GM18508 (cell line): Measurements from ENCODE around the gene CORO2A.
A peak's percentile ranks its signal among the peaks of the same experiment; 100 is the strongest.
"Not testable (repeated sequence)": the region's sequence is repeated elsewhere in the genome, so short reads cannot be mapped to it uniquely, and the experiment has no call there.

Source experiments
- ATAC-seq: cut with Tn5 transposase; IDR thresholded peaks from one replicate; pipeline ENCODE4 v1.9.1; 2021; ENCODE audit warnings: moderate number of reproducible peaks; ENCODE audit not compliant: insufficient read depth, unreplicated experiment

The CORO2A gene

DNA sequence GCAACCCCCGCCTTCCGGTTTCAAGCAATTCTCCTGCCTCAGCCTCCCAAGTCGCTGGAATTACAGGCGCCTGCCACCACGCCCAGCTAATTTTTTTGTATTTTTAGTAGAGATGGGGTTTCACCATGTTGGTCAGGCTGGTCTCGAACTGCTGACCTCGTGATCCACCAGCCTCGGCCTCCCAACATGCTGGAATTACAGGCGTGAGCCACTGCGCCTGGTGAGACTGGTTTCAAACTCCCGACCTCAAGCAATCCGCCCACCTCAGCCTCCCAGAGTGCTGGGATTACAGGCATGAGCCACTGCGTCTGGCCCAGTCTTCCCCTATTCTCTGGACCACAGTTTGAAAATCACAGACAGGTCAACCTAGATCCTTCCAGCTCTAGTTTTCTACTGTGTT is 68.3 kb downstream of the CORO2A start:
- ATAC-seq: not testable (repeated sequence)

DNA sequence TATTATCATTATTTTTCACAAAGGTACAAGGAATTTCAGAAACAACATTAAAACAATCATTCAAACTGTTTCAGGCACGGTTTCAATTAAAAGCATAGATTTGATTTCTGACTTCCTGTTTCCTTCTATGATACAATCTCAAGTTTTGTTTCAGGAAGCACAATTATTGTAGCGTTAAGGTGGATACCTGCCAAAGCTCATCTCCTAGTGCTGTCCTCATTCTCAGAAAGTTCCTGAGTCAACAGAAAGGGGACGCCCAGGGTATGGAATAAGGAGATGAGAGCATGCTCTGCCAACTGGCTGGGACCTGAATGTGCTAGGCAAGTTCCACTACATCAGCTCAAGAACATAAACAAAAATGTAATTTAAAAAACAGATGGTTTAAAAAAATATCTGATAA is 71.4 kb downstream of the CORO2A start:
- no peak for ATAC-seq

GRCh38 chr9:98120476-98120875 is 72.0 kb downstream of the CORO2A start:
- no peak for ATAC-seq

GRCh38 chr9:98118640-98119601 is 73.5 kb downstream of the CORO2A start, which contains the start of gene TRIM14:
Gene TRIM14 (minus strand): TSS chr9:98119222. CDS start chr9:98119188, 34 bp downstream.
- no peak for ATAC-seq

GRCh38 chr9:98117984-98118639 is 74.3 kb downstream of the CORO2A start:
- no peak for ATAC-seq

DNA sequence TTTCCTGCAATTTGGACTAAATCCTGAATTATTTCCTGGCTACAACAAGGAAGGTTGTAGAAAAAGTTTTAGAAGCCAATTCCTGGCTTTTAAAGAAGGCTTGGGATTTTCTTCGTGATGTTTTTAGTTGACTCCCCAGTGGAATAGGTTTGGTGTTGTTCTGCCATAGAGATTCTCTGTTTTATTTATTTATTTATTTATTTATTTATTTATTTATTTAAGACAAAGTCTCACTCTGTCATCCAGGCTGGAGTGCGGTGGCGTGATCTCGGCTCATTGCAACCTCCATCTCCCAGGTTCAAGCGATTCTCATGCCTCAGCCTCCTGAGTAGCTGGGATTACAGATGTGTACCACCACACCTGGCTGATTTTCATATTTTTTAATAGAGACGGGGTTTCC is 75.3 kb downstream of the CORO2A start:
- not testable (repeated sequence) for ATAC-seq

DNA sequence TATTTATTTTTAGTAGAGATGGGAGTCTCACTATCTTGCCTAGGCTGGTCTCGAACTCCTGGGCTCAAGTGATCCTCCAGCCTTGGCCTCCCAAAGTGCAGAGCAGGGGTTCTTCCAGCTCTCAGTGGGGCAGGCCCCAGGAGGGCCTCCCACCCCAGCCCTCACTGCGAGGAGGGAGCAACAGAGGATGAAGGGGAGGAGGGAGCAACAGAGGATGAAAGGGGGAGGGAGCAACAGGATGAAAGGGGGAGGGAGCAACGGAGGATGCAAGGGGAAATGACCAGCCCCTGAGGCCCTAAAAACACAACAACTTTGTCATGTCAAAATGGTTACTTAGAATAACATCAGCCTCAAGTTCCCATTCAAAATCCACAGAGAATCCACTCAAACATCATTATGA is 83.4 kb downstream of the CORO2A start:
- no peak for ATAC-seq

- peak; percentile 45 for ATAC-seq
Observed at GRCh38 chr9:98108531-98109031, 83.9 kb downstream of the CORO2A start.

DNA sequence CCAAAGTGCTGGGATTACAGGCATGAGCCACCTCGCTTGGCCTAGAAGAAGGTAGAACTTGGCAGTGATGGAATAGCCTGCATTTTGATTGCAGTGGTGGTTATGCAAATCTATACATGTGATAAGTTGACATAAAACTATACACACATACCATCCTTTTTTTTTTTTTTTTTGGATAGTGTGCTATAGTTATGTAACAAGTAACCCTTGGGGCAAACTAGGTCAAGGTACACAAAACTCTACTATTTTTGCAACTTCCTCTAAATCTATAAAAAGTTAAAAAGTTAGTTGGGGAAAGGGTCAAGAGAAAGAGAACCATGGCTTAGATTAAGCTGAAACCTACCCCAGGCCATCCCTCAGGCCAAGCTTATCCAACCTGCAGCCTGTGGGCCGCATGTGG is 84.5 kb downstream of the CORO2A start:
- ATAC-seq: no peak

DNA sequence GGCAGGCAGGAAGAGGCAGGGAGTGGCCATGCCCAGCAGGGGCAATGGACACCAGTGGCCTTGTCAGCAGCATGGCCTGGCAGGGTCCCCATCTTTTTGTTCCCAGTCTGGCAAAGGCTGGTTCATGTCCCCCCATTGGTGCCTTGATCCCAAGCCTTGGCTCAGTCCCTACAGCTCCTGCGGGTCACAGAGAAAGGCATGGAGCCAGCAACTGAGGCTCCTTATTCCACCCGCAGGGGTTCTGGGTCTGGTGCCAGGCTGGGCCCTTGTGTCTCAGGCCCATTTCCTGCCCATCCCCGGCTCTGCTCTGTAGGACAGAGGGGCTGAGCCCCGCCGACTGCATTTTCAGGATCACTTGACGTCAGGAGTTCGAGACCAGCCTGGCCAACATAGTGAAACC is 87.4 kb downstream of the CORO2A start:
- no peak for ATAC-seq

DNA sequence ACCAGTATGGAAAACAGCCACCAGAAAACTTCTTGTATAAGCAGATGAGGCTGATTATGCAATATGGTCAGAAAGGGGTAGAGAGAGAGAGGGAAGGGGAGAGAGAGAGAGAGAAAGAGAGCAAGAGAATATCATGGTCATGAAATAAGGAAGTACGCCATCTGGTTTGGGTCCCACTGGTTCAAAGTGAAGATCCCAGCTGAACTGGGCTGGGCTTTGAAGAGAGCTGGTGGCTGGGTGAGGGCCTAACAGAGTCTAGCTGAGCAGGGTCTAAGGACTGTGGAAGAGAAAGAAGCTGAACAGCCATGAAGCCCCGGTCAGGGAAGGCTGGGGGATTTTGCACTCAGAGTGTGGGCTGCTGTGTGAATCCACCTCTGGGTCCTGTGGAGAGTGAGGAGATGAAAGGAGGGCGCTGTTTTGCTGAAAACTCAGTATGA is 88.0 kb downstream of the CORO2A start:
- no peak for ATAC-seq

DNA sequence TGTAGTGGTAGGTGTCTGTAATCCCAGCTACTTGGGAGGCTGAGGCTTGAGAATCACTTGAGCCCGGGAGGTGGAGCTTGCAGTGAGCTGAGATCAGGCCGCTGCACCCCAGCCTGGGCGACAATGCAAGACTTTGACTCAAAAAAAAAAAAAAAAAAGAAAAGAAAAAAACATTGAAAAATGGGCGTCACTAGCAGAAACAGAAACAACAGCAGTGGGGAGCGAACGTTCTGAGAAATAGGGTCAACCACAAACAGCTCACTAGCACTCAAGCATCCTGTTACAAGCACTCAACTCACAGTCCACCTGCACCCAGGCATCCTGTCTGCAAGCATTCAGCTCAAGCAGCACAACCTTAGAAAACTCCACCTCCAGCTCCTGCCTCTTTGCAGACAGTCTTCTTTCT is 90.6 kb downstream of the CORO2A start:
- ATAC-seq: peak; percentile 96

GRCh38 chr9:98101416-98101815 is 91.0 kb downstream of the CORO2A start:
- ATAC-seq: no peak

GRCh38 chr9:98100456-98100855 is 92.0 kb downstream of the CORO2A start:
- ATAC-seq: no peak

DNA sequence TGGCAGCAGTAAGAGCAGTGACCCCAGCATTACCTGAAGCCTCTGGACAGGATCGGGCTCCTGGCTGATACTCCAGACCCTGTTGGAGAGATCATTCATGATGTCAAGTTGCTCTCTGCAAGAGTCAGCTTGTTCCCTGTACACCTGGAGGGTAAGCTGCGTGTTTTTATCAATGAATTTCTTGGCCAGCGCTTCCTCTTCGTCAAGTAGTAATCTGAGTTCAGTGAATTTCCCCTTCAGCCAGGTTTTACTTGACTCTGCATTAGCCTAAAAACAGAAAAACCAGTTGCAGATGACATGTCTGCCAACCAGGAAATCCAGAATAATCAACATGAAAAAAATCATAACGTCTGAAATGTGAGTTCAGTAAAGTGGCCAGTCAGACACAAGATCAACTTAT is 92.5 kb downstream of the CORO2A start:
- no peak for ATAC-seq

DNA sequence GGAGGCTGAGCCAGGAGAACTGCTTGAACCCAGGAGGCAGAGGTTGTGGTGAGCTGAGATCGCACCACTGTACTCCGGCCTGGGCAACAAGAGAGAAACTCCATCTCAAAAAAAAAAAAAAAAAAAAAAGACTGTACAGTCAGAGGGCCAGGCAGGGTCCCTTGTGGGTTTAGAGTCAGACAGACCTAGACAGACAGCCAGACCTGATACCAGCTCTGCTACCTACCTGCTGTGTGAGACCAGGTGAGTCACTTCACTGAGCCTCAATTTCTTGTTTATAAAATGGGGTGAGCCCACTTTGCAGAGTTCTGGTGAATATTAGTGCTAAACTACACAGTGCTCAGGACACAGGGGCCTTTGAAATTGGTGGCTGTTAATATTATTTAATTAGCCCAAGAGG is 93.1 kb downstream of the CORO2A start:
- ATAC-seq: no peak

- ATAC-seq: no peak
Observed at GRCh38 chr9:98097836-98098235, 94.6 kb downstream of the CORO2A start.

DNA sequence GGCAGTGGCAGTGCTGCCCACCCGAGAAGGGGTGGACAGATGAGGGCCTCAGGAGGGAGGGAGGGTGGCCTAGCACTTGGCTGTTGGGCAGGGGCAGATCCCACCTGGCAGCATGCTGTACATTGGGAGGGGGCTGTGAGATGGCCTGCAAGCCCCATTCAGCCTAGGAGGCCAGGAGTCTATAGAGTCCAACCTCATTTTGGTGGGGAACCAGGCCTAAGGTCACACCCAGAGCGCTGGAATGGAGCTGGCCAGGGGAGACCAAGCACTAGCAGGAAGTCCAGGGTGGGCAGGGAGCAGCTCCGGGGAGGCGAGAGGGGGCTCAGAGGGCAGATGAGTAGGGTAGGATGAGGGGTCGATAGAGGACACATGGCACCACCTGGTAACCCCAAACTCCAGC is 96.3 kb downstream of the CORO2A start:
- no peak for ATAC-seq

- no peak for ATAC-seq
Observed at GRCh38 chr9:98095401-98095800, 97.0 kb downstream of the CORO2A start.

GRCh38 chr9:98094851-98095250 is 97.6 kb downstream of the CORO2A start:
- ATAC-seq: no peak

- ATAC-seq: no peak
Observed at GRCh38 chr9:98094316-98094715, 98.1 kb downstream of the CORO2A start.
